ENCODE measurements around the gene ZCCHC14. TPM values are rescaled to one million over a fixed set of nuclear protein-coding genes. Genes with fewer than 3 reads are reported as not detected.

Gene ZCCHC14
- total and polyA plus RNA-seq, 2 of the 13 experiments (the other 11 are each of a cell fraction or from before 2014, with no cell fraction given), result 12.4 to 12.5 TPM

DNA sequence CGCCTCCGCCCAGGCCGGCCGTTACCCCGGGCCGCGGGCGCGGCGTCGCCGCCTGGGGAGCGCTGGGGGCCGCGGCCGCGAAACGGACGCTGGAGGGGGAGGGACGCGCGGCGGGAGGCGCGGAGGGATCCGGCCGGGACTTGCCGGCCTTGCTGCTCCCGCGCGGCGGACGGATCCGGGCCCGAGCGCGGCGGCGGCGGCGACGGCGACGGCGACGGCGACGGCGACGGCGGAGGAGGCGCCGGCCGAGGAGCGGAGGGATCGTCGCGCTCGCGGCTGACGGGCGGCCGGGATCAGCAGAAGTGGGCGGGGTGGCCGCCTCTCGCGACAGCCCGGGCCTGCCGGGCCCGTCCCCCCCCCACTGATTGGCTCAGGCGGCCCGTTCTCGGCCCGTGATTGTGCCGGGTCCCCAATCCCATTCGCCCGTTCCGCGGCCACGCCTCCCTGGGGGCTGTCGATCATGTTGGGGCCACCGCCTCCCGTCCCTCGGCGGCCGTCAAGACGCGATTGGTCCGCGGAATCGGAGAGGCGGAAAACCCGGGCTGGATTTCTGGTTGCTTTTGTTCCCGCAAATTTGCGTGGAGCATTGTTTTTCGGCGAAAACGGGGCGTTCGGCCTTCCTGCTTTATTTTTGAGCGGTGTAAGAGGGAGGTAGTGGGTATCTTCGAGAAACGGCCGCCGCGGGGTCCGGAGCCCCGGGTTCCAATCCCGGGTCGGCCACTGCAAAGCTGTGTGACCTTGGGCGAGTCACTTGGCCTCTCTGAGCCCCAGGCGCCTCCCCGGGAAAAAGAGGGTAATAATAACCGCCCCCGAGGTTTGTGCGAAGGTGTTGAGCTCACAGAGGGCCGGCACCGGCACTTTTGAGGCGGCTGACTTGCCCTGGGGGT lies at the start of gene ZCCHC14 (continued):
- TF ChIP-seq, protein P1, sequence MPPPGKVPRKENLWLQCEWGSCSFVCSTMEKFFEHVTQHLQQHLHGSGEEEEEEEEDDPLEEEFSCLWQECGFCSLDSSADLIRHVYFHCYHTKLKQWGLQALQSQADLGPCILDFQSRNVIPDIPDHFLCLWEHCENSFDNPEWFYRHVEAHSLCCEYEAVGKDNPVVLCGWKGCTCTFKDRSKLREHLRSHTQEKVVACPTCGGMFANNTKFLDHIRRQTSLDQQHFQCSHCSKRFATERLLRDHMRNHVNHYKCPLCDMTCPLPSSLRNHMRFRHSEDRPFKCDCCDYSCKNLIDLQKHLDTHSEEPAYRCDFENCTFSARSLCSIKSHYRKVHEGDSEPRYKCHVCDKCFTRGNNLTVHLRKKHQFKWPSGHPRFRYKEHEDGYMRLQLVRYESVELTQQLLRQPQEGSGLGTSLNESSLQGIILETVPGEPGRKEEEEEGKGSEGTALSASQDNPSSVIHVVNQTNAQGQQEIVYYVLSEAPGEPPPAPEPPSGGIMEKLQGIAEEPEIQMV (CRISPR knock-in tag; IDR thresholded peaks at IDR 0.05; ENCODE audit: low read depth), result no peak
- no peak for TF ChIP-seq ZNF512B (CRISPR knock-in tag; IDR thresholded peaks at IDR 0.05; ENCODE audit: borderline replicate concordance)
- TF ChIP-seq, protein P2, sequence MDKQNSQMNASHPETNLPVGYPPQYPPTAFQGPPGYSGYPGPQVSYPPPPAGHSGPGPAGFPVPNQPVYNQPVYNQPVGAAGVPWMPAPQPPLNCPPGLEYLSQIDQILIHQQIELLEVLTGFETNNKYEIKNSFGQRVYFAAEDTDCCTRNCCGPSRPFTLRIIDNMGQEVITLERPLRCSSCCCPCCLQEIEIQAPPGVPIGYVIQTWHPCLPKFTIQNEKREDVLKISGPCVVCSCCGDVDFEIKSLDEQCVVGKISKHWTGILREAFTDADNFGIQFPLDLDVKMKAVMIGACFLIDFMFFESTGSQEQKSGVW (CRISPR knock-in tag; IDR thresholded peaks at IDR 0.05; ENCODE audit: borderline replicate concordance), result no peak
- TF ChIP-seq ZNF737 (CRISPR knock-in tag; IDR thresholded peaks at IDR 0.05; ENCODE audit: borderline replicate concordance), result no peak
- TF ChIP-seq NR2C2 (CRISPR knock-in tag; IDR thresholded peaks at IDR 0.05; ENCODE audit: borderline replicate concordance), result no peak; the same call in 1 of the 2 replicates
- TF ChIP-seq ZBTB20 (CRISPR knock-in tag; IDR thresholded peaks at IDR 0.05; ENCODE audit: borderline replicate concordance, low read depth), result no peak
- peak; percentile 34 for TF ChIP-seq HDAC2 (CRISPR knock-in tag; IDR thresholded peaks at IDR 0.05)
- peak; percentile 64; the same call in 1 of the 2 replicates for TF ChIP-seq ZNF263 (CRISPR knock-in tag; IDR thresholded peaks at IDR 0.05)
- TF ChIP-seq FOXM1 (CRISPR knock-in tag; IDR thresholded peaks at IDR 0.05), result no peak
- TF ChIP-seq RFX3 (CRISPR knock-in tag; IDR thresholded peaks at IDR 0.05), result no peak
- TF ChIP-seq BCL6 (CRISPR knock-in tag; IDR thresholded peaks at IDR 0.05), result no peak
- peak; percentile 83 for TF ChIP-seq SMAD1 (CRISPR knock-in tag; IDR thresholded peaks at IDR 0.05; ENCODE audit: borderline replicate concordance, low read depth)
- no peak for TF ChIP-seq TAF15 (IDR thresholded peaks at IDR 0.05; ENCODE audit: low read depth, low read length, poor library complexity, severe bottlenecking)
- no peak for TF ChIP-seq ZNF234 (CRISPR knock-in tag; conservative IDR thresholded peaks at IDR 0.05)
- no peak for TF ChIP-seq DDIT3 (CRISPR knock-in tag; IDR thresholded peaks at IDR 0.05)
- no peak for TF ChIP-seq ZFP90 (CRISPR knock-in tag; IDR thresholded peaks at IDR 0.05; ENCODE audit: borderline replicate concordance)
- no peak for TF ChIP-seq ZNF513 (CRISPR knock-in tag; conservative IDR thresholded peaks at IDR 0.05)
- peak; percentile 81; the same call in 1 of the 2 replicates for TF ChIP-seq ZNF790 (CRISPR knock-in tag; IDR thresholded peaks at IDR 0.05; ENCODE audit: borderline replicate concordance)
- peak; percentile 54 for TF ChIP-seq HNRNPLL (IDR thresholded peaks at IDR 0.05; ENCODE audit: low read depth, low read length, poor library complexity, severe bottlenecking)
- peak; percentile 43; the same call in 1 of the 2 replicates for TF ChIP-seq GATAD2A (CRISPR knock-in tag; IDR thresholded peaks at IDR 0.05)
- no peak for TF ChIP-seq CEBPG (CRISPR knock-in tag; IDR thresholded peaks at IDR 0.05)
- no peak for TF ChIP-seq ZNF468 (CRISPR knock-in tag; IDR thresholded peaks at IDR 0.05)

All from HepG2 (cell line).